ENCODE measurements around the gene C1S. TPM values are rescaled to one million over a fixed set of nuclear protein-coding genes. Genes with fewer than 3 reads are reported as not detected.

C1S gene
- total RNA-seq, 1 experiment from 2014 or later, result 1.9 TPM

DNA sequence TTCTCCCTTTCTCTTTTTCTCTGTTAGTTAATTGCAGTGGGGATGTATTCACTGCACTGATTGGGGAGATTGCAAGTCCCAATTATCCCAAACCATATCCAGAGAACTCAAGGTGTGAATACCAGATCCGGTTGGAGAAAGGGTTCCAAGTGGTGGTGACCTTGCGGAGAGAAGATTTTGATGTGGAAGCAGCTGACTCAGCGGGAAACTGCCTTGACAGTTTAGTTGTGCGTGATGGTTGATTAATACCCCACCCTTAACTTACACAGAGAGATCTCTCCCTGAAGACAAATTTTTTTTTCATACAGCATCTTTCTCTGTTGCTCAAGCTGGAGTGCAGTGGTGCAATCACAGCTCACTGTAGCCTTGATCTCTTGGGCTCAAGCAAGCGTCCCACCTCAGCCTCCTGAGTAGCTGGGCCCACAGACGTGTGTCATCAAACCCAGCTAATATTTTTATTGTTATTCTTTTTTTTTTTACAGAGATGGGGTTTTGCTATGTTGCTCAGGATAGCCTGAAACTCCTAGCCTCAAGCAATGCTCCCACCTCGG is 4.6 kb downstream of the C1S start:
- no peak overlapping the region for H3K27ac ChIP-seq (ENCODE audit: low read depth, low read length, poor library complexity, severe bottlenecking)
- no TSS peak for BruUV-seq (replicated peaks)
- CTCF ChIA-PET, result no interaction called here
- no peak overlapping the region for H3K4me3 ChIP-seq (ENCODE audit: low read depth, low read length, poor library complexity, severe bottlenecking)
- POLR2A ChIA-PET (ENCODE audit: low non-redundant PET), result no interaction called here
- DNase-seq (ENCODE audit: low spot score), result no peak
- no peak for TF ChIP-seq EZH2 (IDR thresholded peaks at IDR 0.05; ENCODE audit: borderline replicate concordance, low read depth, low read length, poor library complexity, severe bottlenecking)
- TF ChIP-seq, protein P1, sequence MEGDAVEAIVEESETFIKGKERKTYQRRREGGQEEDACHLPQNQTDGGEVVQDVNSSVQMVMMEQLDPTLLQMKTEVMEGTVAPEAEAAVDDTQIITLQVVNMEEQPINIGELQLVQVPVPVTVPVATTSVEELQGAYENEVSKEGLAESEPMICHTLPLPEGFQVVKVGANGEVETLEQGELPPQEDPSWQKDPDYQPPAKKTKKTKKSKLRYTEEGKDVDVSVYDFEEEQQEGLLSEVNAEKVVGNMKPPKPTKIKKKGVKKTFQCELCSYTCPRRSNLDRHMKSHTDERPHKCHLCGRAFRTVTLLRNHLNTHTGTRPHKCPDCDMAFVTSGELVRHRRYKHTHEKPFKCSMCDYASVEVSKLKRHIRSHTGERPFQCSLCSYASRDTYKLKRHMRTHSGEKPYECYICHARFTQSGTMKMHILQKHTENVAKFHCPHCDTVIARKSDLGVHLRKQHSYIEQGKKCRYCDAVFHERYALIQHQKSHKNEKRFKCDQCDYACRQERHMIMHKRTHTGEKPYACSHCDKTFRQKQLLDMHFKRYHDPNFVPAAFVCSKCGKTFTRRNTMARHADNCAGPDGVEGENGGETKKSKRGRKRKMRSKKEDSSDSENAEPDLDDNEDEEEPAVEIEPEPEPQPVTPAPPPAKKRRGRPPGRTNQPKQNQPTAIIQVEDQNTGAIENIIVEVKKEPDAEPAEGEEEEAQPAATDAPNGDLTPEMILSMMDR (conservative IDR thresholded peaks at IDR 0.05; ENCODE audit: low read depth, low read length), result no peak
- no peaks in the 10 kb centered on the region for H3K27me3 ChIP-seq (replicated peaks; ENCODE audit: insufficient read depth, low read depth, low read length, poor library complexity)
- H3K4me1 ChIP-seq (ENCODE audit: insufficient read depth, low read length, poor library complexity, severe bottlenecking), result no peaks in the 10 kb centered on the region
- H3K36me3 ChIP-seq (ENCODE audit: insufficient read depth, low read length, poor library complexity, severe bottlenecking), result no peaks in the 10 kb centered on the region
- intact Hi-C loops (cut with micrococcal nuclease; ENCODE audit: unreplicated experiment), result no loop called here
- no peaks in the 10 kb centered on the region for H3K9me3 ChIP-seq (ENCODE audit: low read depth, low read length, poor library complexity, severe bottlenecking)

DNA sequence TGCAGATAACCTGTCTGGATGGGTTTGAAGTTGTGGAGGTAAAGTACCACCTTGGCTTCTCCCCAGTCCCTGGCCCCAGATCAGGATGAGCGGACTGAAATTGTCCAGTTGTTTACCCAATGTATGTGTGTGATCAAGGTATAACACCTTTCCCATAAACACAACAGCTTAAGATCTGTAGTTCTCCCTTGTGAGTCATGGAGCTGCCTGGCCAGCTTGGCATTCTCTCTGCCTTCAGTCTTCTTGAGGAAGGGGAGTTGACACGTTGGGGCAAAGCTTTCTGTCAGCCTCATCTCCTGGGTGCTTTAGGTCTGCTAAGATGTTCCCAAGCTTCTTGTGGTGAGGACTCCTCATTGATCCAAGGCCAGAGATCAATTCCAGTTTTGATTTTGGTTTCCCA is 6.1 kb downstream of the C1S start:
- CTCF ChIA-PET, result no interaction called here
- no peak for DNase-seq (ENCODE audit: low spot score)
- H3K4me1 ChIP-seq (ENCODE audit: insufficient read depth, low read length, poor library complexity, severe bottlenecking), result no peaks in the 10 kb centered on the region
- POLR2A ChIA-PET (ENCODE audit: low non-redundant PET), result no interaction called here
- no peak overlapping the region for H3K4me3 ChIP-seq (ENCODE audit: low read depth, low read length, poor library complexity, severe bottlenecking)
- H3K27ac ChIP-seq (ENCODE audit: low read depth, low read length, poor library complexity, severe bottlenecking), result no peak overlapping the region
- no peaks in the 10 kb centered on the region for H3K9me3 ChIP-seq (ENCODE audit: low read depth, low read length, poor library complexity, severe bottlenecking)
- no peak for TF ChIP-seq EZH2 (IDR thresholded peaks at IDR 0.05; ENCODE audit: borderline replicate concordance, low read depth, low read length, poor library complexity, severe bottlenecking)
- TF ChIP-seq, protein P1 (conservative IDR thresholded peaks at IDR 0.05; ENCODE audit: low read depth, low read length), result no peak
- intact Hi-C loops (cut with micrococcal nuclease; ENCODE audit: unreplicated experiment), result no loop called here
- no peaks in the 10 kb centered on the region for H3K36me3 ChIP-seq (ENCODE audit: insufficient read depth, low read length, poor library complexity, severe bottlenecking)
- BruUV-seq (replicated peaks), result no TSS peak
- H3K27me3 ChIP-seq (replicated peaks; ENCODE audit: insufficient read depth, low read depth, low read length, poor library complexity), result no peaks in the 10 kb centered on the region

DNA sequence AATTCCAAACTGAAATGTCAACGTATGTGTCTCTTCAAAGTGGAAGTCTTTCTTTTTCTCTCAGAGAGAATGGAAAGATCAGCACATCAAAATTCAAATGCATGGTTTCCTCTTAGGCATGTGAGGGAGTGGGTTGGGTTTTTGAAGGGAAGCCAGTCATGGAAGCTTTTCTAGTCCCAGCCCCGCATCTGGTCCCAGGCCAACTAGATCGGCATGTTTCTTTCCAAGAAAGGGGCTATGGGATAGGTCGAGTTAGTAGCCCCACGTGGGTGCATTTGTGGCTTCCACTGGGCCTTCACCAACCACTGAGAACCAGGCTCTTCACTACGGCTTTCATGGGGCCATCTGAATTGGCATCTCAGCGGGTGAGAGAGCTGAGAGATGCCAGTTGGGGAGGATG is 6.6 kb downstream of the C1S start:
- H3K4me1 ChIP-seq (ENCODE audit: insufficient read depth, low read length, poor library complexity, severe bottlenecking), result no peaks in the 10 kb centered on the region
- CTCF ChIA-PET, result no interaction called here
- H3K9me3 ChIP-seq (ENCODE audit: low read depth, low read length, poor library complexity, severe bottlenecking), result no peaks in the 10 kb centered on the region
- TF ChIP-seq EZH2 (IDR thresholded peaks at IDR 0.05; ENCODE audit: borderline replicate concordance, low read depth, low read length, poor library complexity, severe bottlenecking), result no peak
- TF ChIP-seq, protein P1 (conservative IDR thresholded peaks at IDR 0.05; ENCODE audit: low read depth, low read length), result no peak
- H3K27me3 ChIP-seq (replicated peaks; ENCODE audit: insufficient read depth, low read depth, low read length, poor library complexity), result no peaks in the 10 kb centered on the region
- BruUV-seq (replicated peaks), result no TSS peak
- H3K4me3 ChIP-seq (ENCODE audit: low read depth, low read length, poor library complexity, severe bottlenecking), result no peak overlapping the region
- POLR2A ChIA-PET (ENCODE audit: low non-redundant PET), result no interaction called here
- no peak for DNase-seq (ENCODE audit: low spot score)
- intact Hi-C loops (cut with micrococcal nuclease; ENCODE audit: unreplicated experiment), result no loop called here
- H3K36me3 ChIP-seq (ENCODE audit: insufficient read depth, low read length, poor library complexity, severe bottlenecking), result no peaks in the 10 kb centered on the region
- H3K27ac ChIP-seq (ENCODE audit: low read depth, low read length, poor library complexity, severe bottlenecking), result no peak overlapping the region
